Panc1 (cell line): Measurements from ENCODE around the gene CYP2J2.

Experiments used
- POLR2AphosphoS5 ChIP-seq: IDR thresholded peaks from 2 replicates; pipeline ENCODE4 v1.6.1; 2012; ENCODE audit warnings: mild to moderate bottlenecking, low read depth, low read length, moderate library complexity
- SIN3A ChIP-seq: IDR thresholded peaks from 2 replicates; pipeline ENCODE4 v1.6.1; 2012; ENCODE audit warnings: low read depth, mild to moderate bottlenecking, low read length, moderate library complexity, borderline replicate concordance; ENCODE audit not compliant: insufficient read depth
- TF ChIP-seq, protein P1 (sequence below): fragments of 450-650 bp; IDR thresholded peaks from 2 replicates; pipeline ENCODE4 v1.5.1; 2017; ENCODE audit warnings: mild to moderate bottlenecking
- TF ChIP-seq, protein P2 (sequence below), 2 experiments: IDR thresholded peaks; 2 replicates each; pipeline ENCODE4 v1.6.1; 2011 to 2012; ENCODE audit warnings: low read depth in 2 of 2, control low read depth in 1 of 2, low read length in 1 of 2, mild to moderate bottlenecking in 1 of 2, moderate library complexity in 1 of 2; ENCODE audit not compliant: insufficient read depth in 1 of 2

DNA sequence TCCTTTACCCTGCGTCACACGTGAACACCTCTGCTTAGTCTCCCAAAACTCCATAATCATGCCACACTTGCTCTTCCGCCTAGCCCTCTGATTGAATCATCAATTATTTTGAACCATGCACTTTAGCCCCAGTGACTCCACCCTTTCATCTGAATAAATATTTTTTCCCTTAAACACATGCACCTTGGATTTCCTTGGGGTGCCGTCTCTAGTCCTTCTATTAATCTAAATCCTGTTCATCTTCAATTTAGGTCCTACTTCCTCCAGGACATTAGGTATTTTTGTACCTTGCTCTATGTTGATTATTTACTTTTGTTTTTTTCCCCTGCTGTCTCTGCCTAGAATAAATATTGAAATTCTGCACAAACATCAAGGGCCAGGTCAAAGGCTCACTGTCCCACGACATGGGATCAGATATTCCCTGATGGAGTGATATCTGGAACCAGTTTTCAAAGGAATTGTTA is 9.8 kb upstream of the CYP2J2 start:
- TF ChIP-seq, protein P1, sequence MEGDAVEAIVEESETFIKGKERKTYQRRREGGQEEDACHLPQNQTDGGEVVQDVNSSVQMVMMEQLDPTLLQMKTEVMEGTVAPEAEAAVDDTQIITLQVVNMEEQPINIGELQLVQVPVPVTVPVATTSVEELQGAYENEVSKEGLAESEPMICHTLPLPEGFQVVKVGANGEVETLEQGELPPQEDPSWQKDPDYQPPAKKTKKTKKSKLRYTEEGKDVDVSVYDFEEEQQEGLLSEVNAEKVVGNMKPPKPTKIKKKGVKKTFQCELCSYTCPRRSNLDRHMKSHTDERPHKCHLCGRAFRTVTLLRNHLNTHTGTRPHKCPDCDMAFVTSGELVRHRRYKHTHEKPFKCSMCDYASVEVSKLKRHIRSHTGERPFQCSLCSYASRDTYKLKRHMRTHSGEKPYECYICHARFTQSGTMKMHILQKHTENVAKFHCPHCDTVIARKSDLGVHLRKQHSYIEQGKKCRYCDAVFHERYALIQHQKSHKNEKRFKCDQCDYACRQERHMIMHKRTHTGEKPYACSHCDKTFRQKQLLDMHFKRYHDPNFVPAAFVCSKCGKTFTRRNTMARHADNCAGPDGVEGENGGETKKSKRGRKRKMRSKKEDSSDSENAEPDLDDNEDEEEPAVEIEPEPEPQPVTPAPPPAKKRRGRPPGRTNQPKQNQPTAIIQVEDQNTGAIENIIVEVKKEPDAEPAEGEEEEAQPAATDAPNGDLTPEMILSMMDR, result no peak
- TF ChIP-seq, protein P2, sequence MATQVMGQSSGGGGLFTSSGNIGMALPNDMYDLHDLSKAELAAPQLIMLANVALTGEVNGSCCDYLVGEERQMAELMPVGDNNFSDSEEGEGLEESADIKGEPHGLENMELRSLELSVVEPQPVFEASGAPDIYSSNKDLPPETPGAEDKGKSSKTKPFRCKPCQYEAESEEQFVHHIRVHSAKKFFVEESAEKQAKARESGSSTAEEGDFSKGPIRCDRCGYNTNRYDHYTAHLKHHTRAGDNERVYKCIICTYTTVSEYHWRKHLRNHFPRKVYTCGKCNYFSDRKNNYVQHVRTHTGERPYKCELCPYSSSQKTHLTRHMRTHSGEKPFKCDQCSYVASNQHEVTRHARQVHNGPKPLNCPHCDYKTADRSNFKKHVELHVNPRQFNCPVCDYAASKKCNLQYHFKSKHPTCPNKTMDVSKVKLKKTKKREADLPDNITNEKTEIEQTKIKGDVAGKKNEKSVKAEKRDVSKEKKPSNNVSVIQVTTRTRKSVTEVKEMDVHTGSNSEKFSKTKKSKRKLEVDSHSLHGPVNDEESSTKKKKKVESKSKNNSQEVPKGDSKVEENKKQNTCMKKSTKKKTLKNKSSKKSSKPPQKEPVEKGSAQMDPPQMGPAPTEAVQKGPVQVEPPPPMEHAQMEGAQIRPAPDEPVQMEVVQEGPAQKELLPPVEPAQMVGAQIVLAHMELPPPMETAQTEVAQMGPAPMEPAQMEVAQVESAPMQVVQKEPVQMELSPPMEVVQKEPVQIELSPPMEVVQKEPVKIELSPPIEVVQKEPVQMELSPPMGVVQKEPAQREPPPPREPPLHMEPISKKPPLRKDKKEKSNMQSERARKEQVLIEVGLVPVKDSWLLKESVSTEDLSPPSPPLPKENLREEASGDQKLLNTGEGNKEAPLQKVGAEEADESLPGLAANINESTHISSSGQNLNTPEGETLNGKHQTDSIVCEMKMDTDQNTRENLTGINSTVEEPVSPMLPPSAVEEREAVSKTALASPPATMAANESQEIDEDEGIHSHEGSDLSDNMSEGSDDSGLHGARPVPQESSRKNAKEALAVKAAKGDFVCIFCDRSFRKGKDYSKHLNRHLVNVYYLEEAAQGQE (IDR thresholded peaks at IDR 0.05; ENCODE audit: insufficient read depth in 1 of 2, low read depth in 2 of 2, low read length in 1 of 2), result no peak
- TF ChIP-seq POLR2AphosphoS5 (no peak), SIN3A (no peak)
